PC-9 (cell line): ENCODE results near the gene PLEKHH1. TPM values are rescaled to one million over a fixed set of nuclear protein-coding genes. Genes with fewer than 3 reads are reported as not detected.

Experiments
- BruUV-seq: library from RNA; stranded (reverse); fragments of 400-500 nt; replicated peaks from 2 replicates; lab custom pipeline; 2021; lab: Mats Ljungman, UMichigan
- CTCF ChIA-PET: fragments of 300-600 bp; sonication (Branson Sonifier 250); formaldehyde crosslinking; loops from one replicate; lab custom pipeline; 2022; ENCODE audit warnings: antibody characterized with exemption; lab: Charles Lee
- POLR2A ChIA-PET: fragments of 300-600 bp; sonication (Branson Sonifier 250); formaldehyde crosslinking; loops from one replicate; lab custom pipeline; 2022; ENCODE audit warnings: antibody characterized with exemption; ENCODE audit not compliant: unreplicated experiment; lab: Charles Lee
- DNase-seq, 2 experiments: peaks; one replicate each; pipeline versions ENCODE4 v3.0.0 to v3.0.0-alpha.2; 2015 to 2022; ENCODE audit warnings: mixed read lengths in 1 of 2
- H2AFZ ChIP-seq: fragments of 200-600 bp; sonication (generic); 2 replicates; pipeline ENCODE4 v1.8.1; 2017; ENCODE audit warnings: antibody characterized with exemption
- H3F3A ChIP-seq: fragments of 200-600 bp; sonication (generic); 2 replicates; pipeline ENCODE4 v1.8.1; 2017; ENCODE audit warnings: antibody characterized with exemption, mild to moderate bottlenecking, low read depth; ENCODE audit not compliant: insufficient read depth
- H3K27ac ChIP-seq: fragments of 200-600 bp; sonication (generic); 2 replicates; pipeline ENCODE4 v1.6.1; 2016; ENCODE audit warnings: mixed run types
- H3K27me3 ChIP-seq: fragments of 200-600 bp; sonication (generic); 2 replicates; pipeline ENCODE4 v1.6.1; 2016; ENCODE audit warnings: low read depth, mixed run types; ENCODE audit not compliant: insufficient read depth
- H3K36me3 ChIP-seq: fragments of 200-600 bp; sonication (generic); 2 replicates; pipeline ENCODE4 v1.6.1; 2016; ENCODE audit warnings: low read depth, mixed run types
- H3K4me1 ChIP-seq: fragments of 200-600 bp; sonication (generic); replicated peaks from 2 replicates; pipeline ENCODE4 v1.6.1; 2016; ENCODE audit warnings: mixed run types; ENCODE audit not compliant: insufficient read depth
- H3K4me2 ChIP-seq: fragments of 200-600 bp; sonication (generic); 2 replicates; pipeline ENCODE4 v1.6.1; 2017; ENCODE audit warnings: mixed run types
- H3K4me3 ChIP-seq: fragments of 200-600 bp; sonication (generic); 2 replicates; pipeline ENCODE4 v1.6.1; 2016; ENCODE audit warnings: mixed run types
- H3K79me2 ChIP-seq: fragments of 200-600 bp; sonication (generic); 2 replicates; pipeline ENCODE4 v1.6.1; 2017; ENCODE audit warnings: low read depth, mixed run types
- H3K9me2 ChIP-seq: fragments of 200-600 bp; sonication (generic); 2 replicates; pipeline ENCODE4 v1.8.1; 2017; ENCODE audit warnings: mild to moderate bottlenecking; ENCODE audit not compliant: insufficient read depth
- H3K9me3 ChIP-seq: fragments of 200-600 bp; sonication (generic); 2 replicates; pipeline ENCODE4 v1.8.1; 2016; ENCODE audit warnings: low read depth; ENCODE audit not compliant: insufficient read depth
- H4K20me1 ChIP-seq: fragments of 200-600 bp; sonication (generic); 2 replicates; pipeline ENCODE4 v1.8.1; 2017; ENCODE audit not compliant: insufficient read depth
- EZH2 ChIP-seq: fragments of 200-600 bp; sonication (generic); IDR thresholded peaks from 2 replicates; pipeline ENCODE4 v1.8.0; 2017; ENCODE audit warnings: antibody characterized with exemption, low read depth
- intact Hi-C: fragments of 100-400 bp; cut with micrococcal nuclease; formaldehyde crosslinking; loops from one replicate; pipeline ENCODE4 v1.10.0; 2022; ENCODE audit not compliant: unreplicated experiment
- total RNA-seq: library from RNA; stranded (reverse); gene quantifications from 2 replicates; pipeline ENCODE4 v1.2.3, GENCODE V29; 2021
- TF ChIP-seq, protein P1 (sequence below): fragments of 200-600 bp; sonication (generic); conservative IDR thresholded peaks from 2 replicates; pipeline ENCODE4 v1.6.1; 2017; ENCODE audit warnings: mixed run types, antibody characterized with exemption, mild to moderate bottlenecking, moderate library complexity

Gene PLEKHH1
- total RNA-seq, 1 experiment from 2014 or later: 13.6 TPM

DNA sequence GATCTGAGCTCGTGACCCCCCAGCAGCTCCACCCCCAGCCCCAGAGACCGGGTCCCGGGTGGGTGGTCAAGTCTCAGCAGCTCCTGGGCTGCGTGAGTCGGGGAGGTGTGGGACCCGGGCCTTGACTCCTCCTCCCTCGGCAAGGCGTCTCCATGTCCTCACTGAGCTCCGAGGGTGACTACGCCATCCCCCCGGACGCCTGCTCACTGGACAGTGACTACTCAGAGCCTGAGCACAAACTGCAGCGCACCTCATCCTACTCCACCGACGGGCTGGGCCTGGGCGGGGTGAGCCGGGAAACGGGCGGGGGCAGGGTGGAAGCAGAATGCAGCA is 38.9 kb downstream of the PLEKHH1 start:
- Histone ChIP-seq H3K4me1 (peaks cover 8% of the 10 kb centered on the region; the same call in 1 of the 2 replicates), H3K4me3 (no peak overlapping the region), H3F3A (no peaks in the 10 kb centered on the region), H3K4me2 (no peak overlapping the region), H3K9me2 (no peaks in the 10 kb centered on the region), H3K36me3 (no peaks in the 10 kb centered on the region), H3K9me3 (no peaks in the 10 kb centered on the region), H3K27me3 (no peaks in the 10 kb centered on the region), H4K20me1 (no peaks in the 10 kb centered on the region), H2AFZ (no peak overlapping the region), H3K27ac (no peak overlapping the region), H3K79me2 (no peaks in the 10 kb centered on the region)
- DNase-seq: no peak
- POLR2A ChIA-PET: interaction anchor here (0.5 to 0.7 kb wide), 2 partner anchors 133 to 1213 kb away, joined by 4 to 22 read pairs; no protein-coding TSS in a partner anchor
- intact Hi-C loops: loop anchor here (1.0 to 5.0 kb wide), 3 partner anchors 46 to 1170 kb away; no protein-coding TSS in a partner anchor
- BruUV-seq: no TSS peak
- CTCF ChIA-PET: interaction anchor here (0.7 to 3.6 kb wide), 7 partner anchors 15 to 1570 kb away, joined by 3 to 44 read pairs (median 5); partner anchors contain the start of gene PLEKHH1
- TF ChIP-seq, protein P1, sequence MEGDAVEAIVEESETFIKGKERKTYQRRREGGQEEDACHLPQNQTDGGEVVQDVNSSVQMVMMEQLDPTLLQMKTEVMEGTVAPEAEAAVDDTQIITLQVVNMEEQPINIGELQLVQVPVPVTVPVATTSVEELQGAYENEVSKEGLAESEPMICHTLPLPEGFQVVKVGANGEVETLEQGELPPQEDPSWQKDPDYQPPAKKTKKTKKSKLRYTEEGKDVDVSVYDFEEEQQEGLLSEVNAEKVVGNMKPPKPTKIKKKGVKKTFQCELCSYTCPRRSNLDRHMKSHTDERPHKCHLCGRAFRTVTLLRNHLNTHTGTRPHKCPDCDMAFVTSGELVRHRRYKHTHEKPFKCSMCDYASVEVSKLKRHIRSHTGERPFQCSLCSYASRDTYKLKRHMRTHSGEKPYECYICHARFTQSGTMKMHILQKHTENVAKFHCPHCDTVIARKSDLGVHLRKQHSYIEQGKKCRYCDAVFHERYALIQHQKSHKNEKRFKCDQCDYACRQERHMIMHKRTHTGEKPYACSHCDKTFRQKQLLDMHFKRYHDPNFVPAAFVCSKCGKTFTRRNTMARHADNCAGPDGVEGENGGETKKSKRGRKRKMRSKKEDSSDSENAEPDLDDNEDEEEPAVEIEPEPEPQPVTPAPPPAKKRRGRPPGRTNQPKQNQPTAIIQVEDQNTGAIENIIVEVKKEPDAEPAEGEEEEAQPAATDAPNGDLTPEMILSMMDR: no peak
- no peak for TF ChIP-seq EZH2

DNA sequence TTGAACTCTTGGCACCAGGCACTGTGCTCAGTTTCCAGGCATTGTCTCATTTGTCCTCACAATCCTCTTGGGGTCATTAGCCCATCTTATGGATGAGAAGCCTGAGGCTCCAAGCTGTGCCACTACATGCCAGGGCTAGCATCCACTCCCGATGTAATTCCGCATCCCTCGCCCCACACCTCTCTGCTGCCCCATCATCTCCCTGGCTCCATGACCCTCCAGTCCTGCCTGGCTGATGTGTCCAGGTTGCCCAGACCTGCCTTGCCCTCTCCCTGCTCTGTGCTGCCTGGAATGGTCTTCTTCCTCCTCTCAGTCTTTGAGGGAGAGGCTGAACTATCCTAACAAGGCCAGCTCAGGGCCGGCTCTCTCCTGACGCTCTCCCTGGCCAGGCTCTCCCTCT is 39.5 kb downstream of the PLEKHH1 start:
- ChIA-PET CTCF (interaction anchor here (0.6 to 3.6 kb wide), 3 partner anchors 132 to 1140 kb away, joined by 4 to 44 read pairs (median 4); no protein-coding TSS in a partner anchor), POLR2A (interaction anchor here (0.5 kb wide), 1 partner anchor 100 kb away, joined by 3 read pairs; no protein-coding TSS in a partner anchor)
- intact Hi-C loops: loop anchor here (5.0 kb wide), 1 partner anchor 1170 kb away; no protein-coding TSS in a partner anchor
- BruUV-seq: no TSS peak
- Histone ChIP-seq H3K4me1 (peaks cover 3% of the 10 kb centered on the region; the same call in 1 of the 2 replicates), H4K20me1 (no peaks in the 10 kb centered on the region), H2AFZ (no peak overlapping the region), H3F3A (no peaks in the 10 kb centered on the region), H3K27ac (no peak overlapping the region), H3K27me3 (no peaks in the 10 kb centered on the region), H3K4me3 (no peak overlapping the region), H3K36me3 (no peaks in the 10 kb centered on the region), H3K9me2 (no peaks in the 10 kb centered on the region), H3K4me2 (no peak overlapping the region), H3K9me3 (no peaks in the 10 kb centered on the region), H3K79me2 (no peaks in the 10 kb centered on the region)
- no peak for TF ChIP-seq EZH2
- TF ChIP-seq, protein P1: no peak
- no peak for DNase-seq

DNA sequence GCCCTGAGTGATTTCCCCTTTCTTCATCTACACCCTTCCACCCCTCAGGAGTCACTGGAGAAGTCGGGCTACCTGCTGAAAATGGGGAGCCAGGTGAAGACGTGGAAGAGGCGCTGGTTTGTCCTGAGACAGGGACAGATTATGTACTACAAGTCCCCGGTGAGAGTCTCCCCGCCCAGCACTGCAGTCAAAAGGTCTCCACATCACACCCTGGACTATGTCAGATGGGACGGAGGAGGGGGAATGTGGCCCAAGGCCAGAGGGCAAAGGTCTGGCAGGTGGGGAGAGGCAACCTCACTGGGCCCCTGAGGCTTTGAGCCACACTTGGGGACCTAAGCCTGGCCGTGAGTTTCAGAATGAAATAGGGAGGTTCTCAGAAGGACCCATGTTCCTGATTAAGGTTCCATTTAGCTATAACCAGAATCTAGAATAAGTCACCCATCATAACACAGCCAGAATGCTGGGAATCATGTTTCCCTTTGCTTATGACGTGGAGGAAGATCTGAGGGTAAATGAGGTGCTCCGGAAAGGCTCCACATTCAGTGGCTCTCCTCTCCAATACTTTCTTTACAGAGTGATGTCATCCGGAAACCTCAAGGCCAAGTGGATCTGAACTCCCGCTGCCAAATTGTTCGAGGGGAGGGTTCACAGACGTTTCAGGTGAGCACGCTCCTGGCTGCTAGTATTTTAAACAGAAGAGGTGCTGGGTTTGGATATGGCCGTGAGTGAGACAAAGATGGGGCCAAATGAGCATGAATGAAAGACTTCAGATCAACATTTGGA is 40.3 kb downstream of the PLEKHH1 start:
- Histone ChIP-seq H3F3A (no peaks in the 10 kb centered on the region), H3K79me2 (no peaks in the 10 kb centered on the region), H3K9me3 (no peaks in the 10 kb centered on the region), H3K27ac (no peak overlapping the region), H3K9me2 (no peaks in the 10 kb centered on the region), H3K36me3 (no peaks in the 10 kb centered on the region), H3K27me3 (no peaks in the 10 kb centered on the region), H4K20me1 (no peaks in the 10 kb centered on the region), H3K4me1 (no peaks in the 10 kb centered on the region), H2AFZ (no peak overlapping the region), H3K4me3 (no peak overlapping the region), H3K4me2 (no peak overlapping the region)
- POLR2A ChIA-PET: no interaction called here
- BruUV-seq: no TSS peak
- intact Hi-C loops: loop anchor here (5.0 kb wide), 1 partner anchor 1171 kb away; no protein-coding TSS in a partner anchor
- CTCF ChIA-PET: interaction anchor here (0.6 to 1.1 kb wide), 2 partner anchors 146 to 1140 kb away, joined by 3 to 4 read pairs; no protein-coding TSS in a partner anchor
- no peak for TF ChIP-seq EZH2
- TF ChIP-seq, protein P1: no peak
- DNase-seq: no peak
